Skeletal muscle tissue (tissue), 4 donors: Measurements from ENCODE around the gene ANAPC1. TPM values are rescaled to one million over a fixed set of nuclear protein-coding genes. Genes with fewer than 3 reads are reported as not detected.
"Not testable (repeated sequence)": the region's sequence is repeated elsewhere in the genome, so short reads cannot be mapped to it uniquely, and the experiment has no call there.

Source experiments
- H3K27ac ChIP-seq: one replicate; pipeline ENCODE4 v1.7.0; 2013; ENCODE audit warnings: mild to moderate bottlenecking, low read depth, low read length, inconsistent platforms
- H3K27me3 ChIP-seq, 3 donors: one replicate each; pipeline ENCODE4 v1.7.0; 2013; ENCODE audit warnings: low read length in 3 of 3; ENCODE audit not compliant: control insufficient read depth in 3 of 3, insufficient read depth in 3 of 3
- H3K36me3 ChIP-seq, 3 donors: one replicate each; pipeline ENCODE4 v1.7.0; 2013; ENCODE audit warnings: low read length in 3 of 3; ENCODE audit not compliant: control insufficient read depth in 3 of 3, insufficient read depth in 3 of 3
- H3K4me1 ChIP-seq, 3 donors: one replicate each; pipeline ENCODE4 v1.7.0; 2013; ENCODE audit warnings: low read length in 3 of 3, mild to moderate bottlenecking in 3 of 3; ENCODE audit not compliant: control insufficient read depth in 3 of 3, insufficient read depth in 3 of 3
- H3K4me3 ChIP-seq, 3 donors: one replicate each; pipeline ENCODE4 v1.7.0; 2013; ENCODE audit warnings: low read length in 3 of 3
- H3K9ac ChIP-seq, 3 donors: one replicate each; pipeline ENCODE4 v1.7.0; 2013; ENCODE audit warnings: low read length in 3 of 3, mild to moderate bottlenecking in 3 of 3, moderate library complexity in 2 of 3, low read depth in 1 of 3
- H3K9me3 ChIP-seq, 3 donors: one replicate each; pipeline ENCODE4 v1.7.0; 2013; ENCODE audit warnings: low read length in 3 of 3; ENCODE audit not compliant: control insufficient read depth in 3 of 3
- total RNA-seq: library from RNA; depleted of rRNA; stranded (reverse); fragments of >200 nt; gene quantifications from one replicate; pipeline ENCODE4 v1.2.3, GENCODE V29; 2014
- donor health status: Osteomylitis.

ANAPC1 gene
- total RNA-seq, 1 donor from 2014 or later: 38.6 TPM

GRCh38 chr2:111919365-111919764 lies 35.4 kb upstream of the ANAPC1 start:
- Histone ChIP-seq H3K9me3 (no peaks in the 10 kb centered on the region), H3K36me3 (no peaks in the 10 kb centered on the region), H3K4me3 (no peak overlapping the region), H3K27me3 (no peaks in the 10 kb centered on the region), H3K27ac (no peak overlapping the region), H3K4me1 (no peaks in the 10 kb centered on the region), H3K9ac (no peak overlapping the region)

- no peak overlapping the region for H3K27ac ChIP-seq
- no peak overlapping the region for H3K9ac ChIP-seq
- H3K9me3 ChIP-seq: no peaks in the 10 kb centered on the region
- no peaks in the 10 kb centered on the region for H3K36me3 ChIP-seq
- H3K4me1 ChIP-seq: no peaks in the 10 kb centered on the region
- no peaks in the 10 kb centered on the region for H3K27me3 ChIP-seq
- H3K4me3 ChIP-seq: no peak overlapping the region
Observed at GRCh38 chr2:111918383-111918806, 34.4 kb upstream of the ANAPC1 start.

GRCh38 chr2:111917106-111917505 lies 33.1 kb upstream of the ANAPC1 start:
- Histone ChIP-seq H3K27ac (no peak overlapping the region), H3K36me3 (no peaks in the 10 kb centered on the region), H3K9me3 (no peaks in the 10 kb centered on the region), H3K4me1 (no peaks in the 10 kb centered on the region), H3K4me3 (no peak overlapping the region), H3K9ac (no peak overlapping the region), H3K27me3 (no peaks in the 10 kb centered on the region)

DNA sequence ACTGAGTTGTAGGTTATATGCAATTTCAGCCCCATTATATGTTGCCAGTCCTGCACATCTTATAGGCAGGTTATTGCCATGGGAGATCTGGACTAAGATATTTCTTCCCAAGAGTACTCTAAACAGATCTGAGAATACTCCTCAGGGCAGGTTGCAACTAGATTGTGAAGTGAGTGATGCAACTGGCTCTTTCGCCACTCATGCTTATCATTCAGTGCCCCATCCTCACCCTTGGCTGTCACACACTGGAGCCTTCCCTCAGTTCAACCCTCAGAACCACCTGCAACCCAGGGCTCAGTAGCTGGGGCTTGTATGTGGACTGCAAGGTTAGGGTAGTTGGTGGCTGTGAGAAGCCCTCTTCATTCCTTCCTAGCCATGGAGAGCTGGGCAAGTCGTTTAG lies 28.6 kb upstream of the ANAPC1 start:
- no peaks in the 10 kb centered on the region for H3K27me3 ChIP-seq
- no peak overlapping the region for H3K27ac ChIP-seq
- H3K9ac ChIP-seq: no peak overlapping the region
- H3K36me3 ChIP-seq: no peaks in the 10 kb centered on the region
- no peaks in the 10 kb centered on the region for H3K4me1 ChIP-seq
- H3K4me3 ChIP-seq: no peak overlapping the region
- no peaks in the 10 kb centered on the region for H3K9me3 ChIP-seq

DNA sequence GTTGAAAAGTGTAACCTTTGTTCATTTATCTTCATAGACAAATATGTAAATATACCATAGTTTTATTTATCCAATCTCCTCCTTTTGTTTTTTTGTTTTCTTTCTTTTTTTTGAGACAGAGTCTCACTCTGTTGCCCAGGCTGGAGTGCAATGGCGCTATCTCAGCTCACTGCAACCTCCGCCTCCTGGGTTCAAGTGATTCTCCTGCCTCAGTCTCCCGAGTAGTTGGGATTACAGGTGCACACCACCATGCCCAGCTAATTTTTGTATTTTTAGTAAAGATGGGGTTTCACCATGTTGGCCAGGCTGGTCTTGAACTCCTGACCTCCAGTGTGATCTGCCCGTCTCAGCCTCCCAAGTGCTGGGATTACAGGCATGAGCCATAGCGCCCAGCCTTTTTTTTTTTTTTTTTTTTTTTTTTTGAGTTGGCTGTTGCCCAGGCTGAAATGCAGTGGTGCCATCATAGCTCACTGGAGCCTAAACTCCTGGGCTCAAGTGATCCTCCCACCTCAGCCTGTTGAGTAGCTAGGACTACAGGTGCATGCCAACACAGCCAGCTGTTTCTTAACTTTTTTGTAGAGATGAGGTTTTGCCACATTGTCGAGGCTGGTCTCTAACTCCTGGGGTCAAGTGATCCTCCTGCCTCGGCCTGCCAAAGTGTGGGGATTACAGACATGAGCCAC lies 27.4 kb upstream of the ANAPC1 start:
- not testable (repeated sequence) for H3K27me3 ChIP-seq, H3K27ac ChIP-seq, H3K9ac ChIP-seq, H3K4me3 ChIP-seq, H3K9me3 ChIP-seq, H3K4me1 ChIP-seq, H3K36me3 ChIP-seq

- no peak overlapping the region for H3K27ac ChIP-seq
- H3K9me3 ChIP-seq: no peaks in the 10 kb centered on the region
- H3K27me3 ChIP-seq: no peaks in the 10 kb centered on the region
- H3K4me3 ChIP-seq: no peak overlapping the region
- H3K4me1 ChIP-seq: peaks cover 0 to 6% (median 2%) of the 10 kb centered on the region in 3 donors
- no peak overlapping the region for H3K9ac ChIP-seq
- no peaks in the 10 kb centered on the region for H3K36me3 ChIP-seq
Observed at GRCh38 chr2:111910609-111911277, 26.8 kb upstream of the ANAPC1 start.

DNA sequence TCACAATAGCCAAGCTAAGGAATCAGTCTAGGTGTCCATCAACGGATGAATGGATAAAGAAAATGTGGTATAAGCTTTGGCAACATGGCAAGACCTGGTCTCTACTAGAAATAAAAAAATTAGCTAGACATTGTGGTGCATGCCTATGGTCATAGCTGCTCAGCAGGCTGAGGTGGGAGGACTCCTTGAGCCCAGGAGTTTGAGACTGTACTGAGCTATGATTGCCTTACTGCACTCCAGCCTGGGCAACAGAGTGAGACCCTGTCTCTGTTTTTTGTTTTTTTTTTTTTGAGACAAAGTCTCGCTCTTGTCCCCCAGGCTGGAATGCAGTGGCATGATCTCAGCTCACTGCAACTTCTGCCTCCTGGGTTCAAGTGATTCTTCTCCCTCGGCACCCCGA lies 26.0 kb upstream of the ANAPC1 start:
- not testable (repeated sequence) for H3K4me1 ChIP-seq, H3K9me3 ChIP-seq, H3K36me3 ChIP-seq, H3K9ac ChIP-seq, H3K27ac ChIP-seq, H3K4me3 ChIP-seq, H3K27me3 ChIP-seq

- H3K4me3 ChIP-seq: no peak overlapping the region
- H3K4me1 ChIP-seq: peaks cover 0 to 6% (median 2%) of the 10 kb centered on the region in 3 donors
- H3K9ac ChIP-seq: no peak overlapping the region
- H3K27me3 ChIP-seq: no peaks in the 10 kb centered on the region
- H3K9me3 ChIP-seq: no peaks in the 10 kb centered on the region
- no peak overlapping the region for H3K27ac ChIP-seq
- H3K36me3 ChIP-seq: no peaks in the 10 kb centered on the region
Observed at GRCh38 chr2:111909079-111909478, 25.1 kb upstream of the ANAPC1 start.

DNA sequence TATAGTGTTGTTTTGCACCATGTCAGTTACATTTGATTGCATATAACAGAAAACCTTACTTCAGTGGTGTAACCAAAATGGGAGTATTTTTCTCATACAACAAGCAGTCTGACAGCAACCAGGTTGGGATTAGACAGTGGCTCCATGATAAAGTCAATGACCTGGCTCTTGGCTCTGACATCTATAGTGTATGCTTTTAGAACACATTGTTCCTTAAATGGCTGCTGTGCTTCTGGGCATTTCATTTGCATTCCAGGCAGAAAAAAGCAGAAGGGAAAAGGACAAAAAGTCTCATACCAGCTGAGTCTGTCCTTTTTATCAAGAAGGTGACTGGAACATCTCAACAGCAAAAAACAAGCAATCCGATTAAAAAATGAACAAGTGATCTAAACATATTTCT lies 24.6 kb upstream of the ANAPC1 start:
- no peaks in the 10 kb centered on the region for H3K27me3 ChIP-seq
- no peak overlapping the region for H3K27ac ChIP-seq
- H3K4me1 ChIP-seq: peaks cover 0 to 6% (median 2%) of the 10 kb centered on the region in 3 donors
- H3K9ac ChIP-seq: no peak overlapping the region
- H3K36me3 ChIP-seq: no peaks in the 10 kb centered on the region
- no peak overlapping the region for H3K4me3 ChIP-seq
- no peaks in the 10 kb centered on the region for H3K9me3 ChIP-seq

DNA sequence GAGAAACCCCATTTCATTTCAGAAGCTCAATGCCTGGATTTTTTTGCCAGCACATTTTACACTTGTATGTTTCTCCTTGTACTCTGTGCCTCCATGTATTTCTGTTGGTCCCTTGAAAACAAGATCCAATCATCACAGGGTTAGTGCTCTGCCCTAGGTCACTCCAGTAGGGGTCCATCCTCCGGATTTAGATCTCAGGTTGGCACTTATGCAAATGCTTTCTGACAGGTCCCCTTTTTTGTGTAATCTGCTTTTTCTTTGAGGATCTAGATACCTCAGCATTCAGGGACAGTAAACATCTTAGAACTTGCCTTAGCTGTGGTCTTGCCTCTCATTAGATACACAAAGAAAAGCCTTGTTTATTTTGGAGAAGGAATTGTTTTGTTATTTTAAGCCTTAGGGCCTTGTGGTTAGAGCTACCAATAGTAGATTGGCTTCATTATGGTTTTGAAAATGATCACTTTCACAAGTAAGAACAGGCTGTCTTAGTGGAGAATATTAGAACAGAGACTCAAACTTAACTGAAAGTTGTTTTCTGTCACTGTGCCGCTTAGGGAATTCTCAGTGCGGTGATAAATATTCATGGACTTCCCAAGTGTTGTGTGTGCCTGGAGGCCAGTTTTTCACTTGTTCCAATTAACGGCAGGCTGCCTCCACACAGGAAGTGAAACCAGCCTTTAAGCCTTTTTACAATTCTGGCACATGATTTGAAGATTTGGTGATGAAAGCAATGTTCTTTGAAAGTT lies 22.2 kb upstream of the ANAPC1 start:
- Histone ChIP-seq H3K4me3 (no peak overlapping the region), H3K9ac (no peak overlapping the region), H3K9me3 (no peaks in the 10 kb centered on the region), H3K27ac (peak overlapping the region; percentile 63), H3K27me3 (no peaks in the 10 kb centered on the region), H3K4me1 (peaks cover 0 to 6% (median 2%) of the 10 kb centered on the region in 3 donors), H3K36me3 (no peaks in the 10 kb centered on the region)
